Activated CD4-positive, alpha-beta T cell treated with anti-CD3 and anti-CD28 coated beads, Interleukin-2, amount 50 U/mL, for 24 hours (primary cell): ENCODE data around the gene OXLD1.

Experiments
- DNase-seq, 2 donors: peaks; one replicate each; pipeline ENCODE4 v3.0.0-alpha.2; 2020; ENCODE audit warnings: low read depth in 1 of 2, low spot score in 1 of 2

OXLD1 gene

DNA sequence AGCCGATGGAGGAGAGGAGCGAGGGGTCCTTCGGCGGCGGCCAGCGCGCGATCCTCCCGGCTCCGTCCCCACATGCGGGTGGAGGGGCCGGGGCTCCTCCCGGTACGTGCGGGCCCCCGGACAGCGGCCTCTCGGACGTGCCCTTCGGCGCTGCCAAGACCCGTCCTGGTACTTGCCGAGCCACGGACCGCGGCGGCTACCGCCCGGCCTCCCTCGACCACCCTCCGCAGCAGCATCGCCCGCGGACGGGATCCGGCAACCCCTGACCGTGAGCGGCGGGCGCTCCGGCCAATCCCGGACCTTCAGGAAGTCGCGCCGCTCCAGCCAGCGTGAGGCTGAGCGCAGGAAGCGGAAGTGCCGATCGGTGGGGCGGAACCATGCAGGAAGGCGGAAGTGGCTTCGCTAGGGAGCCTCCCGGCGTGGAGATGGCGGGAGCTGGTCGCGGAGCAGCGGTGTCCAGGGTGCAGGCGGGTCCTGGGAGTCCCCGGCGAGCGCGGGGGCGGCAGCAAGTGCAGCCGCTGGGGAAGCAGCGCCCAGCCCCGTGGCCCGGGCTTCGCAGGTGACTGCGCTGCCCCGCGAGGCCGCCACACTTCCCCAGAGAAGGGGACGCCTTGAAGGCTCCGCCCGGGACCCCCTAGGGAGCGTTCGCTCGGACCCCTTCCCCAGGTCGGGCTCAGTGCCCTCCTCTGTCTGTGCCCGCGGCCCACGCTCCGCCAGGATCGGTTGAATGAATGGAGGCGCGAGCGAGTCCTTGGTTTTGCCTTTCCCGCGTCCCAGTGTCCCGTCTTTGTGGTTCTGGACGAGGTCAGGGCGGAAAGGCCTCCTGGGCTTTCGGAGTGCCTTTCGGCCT, at the start of gene OXLD1, which contains the start of gene CCDC137:
Gene OXLD1 (minus strand): TSS at position 264 of the 850 bp plus-strand sequence. CDS start 28 bp downstream, at position 236.
Gene CCDC137 (plus strand): TSS at position 396 of the 850 bp plus-strand sequence. CDS start 30 bp downstream, at position 426.
- peak; percentile 84 to 92 for DNase-seq

DNA sequence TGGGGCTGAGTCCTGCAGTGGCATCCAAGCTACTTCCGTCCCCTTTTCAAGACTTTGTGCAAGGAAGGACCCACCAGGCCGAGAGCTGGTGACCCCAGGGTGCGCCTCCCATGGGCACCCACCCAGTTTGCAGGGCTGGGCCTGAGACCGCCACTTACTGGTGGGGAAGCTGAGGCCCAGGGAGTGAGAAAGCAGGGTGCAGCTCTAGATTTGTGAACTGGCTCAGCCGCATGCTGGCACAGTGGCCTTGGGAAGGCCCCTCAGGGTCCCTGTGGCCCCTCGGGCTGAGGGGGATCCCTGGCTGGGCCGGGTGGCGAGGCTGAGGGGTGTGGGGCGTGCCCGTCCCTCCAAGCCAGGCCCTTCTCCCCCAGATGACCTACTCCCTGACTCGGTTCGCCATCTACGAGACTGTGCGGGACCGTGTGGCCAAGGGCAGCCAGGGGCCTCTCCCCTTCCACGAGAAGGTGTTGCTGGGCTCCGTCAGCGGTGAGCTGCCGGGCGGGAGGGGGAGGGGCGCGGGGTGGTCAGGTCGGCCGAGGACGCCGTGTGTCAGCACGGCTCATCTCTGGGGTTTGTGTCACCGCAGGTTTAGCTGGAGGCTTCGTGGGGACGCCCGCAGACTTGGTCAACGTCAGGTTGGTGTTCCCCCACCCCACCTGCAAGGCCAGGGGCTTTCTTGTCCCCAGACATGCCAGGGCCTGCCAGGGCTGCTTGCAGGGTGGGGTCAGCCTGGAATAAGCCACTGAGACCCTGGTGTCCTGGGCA, 48.9 kb upstream of the OXLD1 start:
- DNase-seq, result no peak

DNA sequence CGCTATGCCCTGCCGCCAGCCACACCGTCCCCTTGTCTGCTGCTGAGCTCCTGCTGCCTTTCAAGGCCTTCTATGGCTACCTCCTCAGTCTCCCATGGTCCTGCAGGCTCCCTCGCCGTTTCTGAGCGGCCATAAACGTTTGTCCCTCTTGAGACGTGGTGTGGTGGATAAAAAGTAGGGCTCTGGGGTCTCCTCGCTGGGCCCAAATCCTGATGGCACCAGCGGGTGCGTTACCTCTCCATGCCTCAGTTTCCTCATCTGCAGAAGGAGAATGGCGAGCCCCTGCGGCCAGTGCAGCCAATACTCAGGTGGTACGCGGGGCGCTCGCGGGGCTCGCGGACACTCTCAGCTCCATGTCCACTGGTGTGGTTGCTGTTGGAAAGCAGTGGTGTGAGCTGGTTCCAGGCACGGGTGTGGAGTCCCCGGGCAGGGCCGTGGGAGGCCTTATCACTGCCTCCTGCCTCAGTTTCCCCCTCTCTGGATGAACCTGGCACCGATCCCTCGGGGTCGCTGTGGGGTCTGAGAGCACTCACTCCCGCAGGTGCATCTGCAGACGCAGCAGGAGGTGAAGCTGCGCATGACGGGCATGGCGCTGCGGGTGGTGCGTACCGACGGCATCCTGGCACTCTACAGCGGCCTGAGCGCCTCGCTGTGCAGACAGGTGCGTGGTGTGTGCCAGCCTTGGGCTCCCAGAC, 48.2 kb upstream of the OXLD1 start:
- no peak for DNase-seq

DNA sequence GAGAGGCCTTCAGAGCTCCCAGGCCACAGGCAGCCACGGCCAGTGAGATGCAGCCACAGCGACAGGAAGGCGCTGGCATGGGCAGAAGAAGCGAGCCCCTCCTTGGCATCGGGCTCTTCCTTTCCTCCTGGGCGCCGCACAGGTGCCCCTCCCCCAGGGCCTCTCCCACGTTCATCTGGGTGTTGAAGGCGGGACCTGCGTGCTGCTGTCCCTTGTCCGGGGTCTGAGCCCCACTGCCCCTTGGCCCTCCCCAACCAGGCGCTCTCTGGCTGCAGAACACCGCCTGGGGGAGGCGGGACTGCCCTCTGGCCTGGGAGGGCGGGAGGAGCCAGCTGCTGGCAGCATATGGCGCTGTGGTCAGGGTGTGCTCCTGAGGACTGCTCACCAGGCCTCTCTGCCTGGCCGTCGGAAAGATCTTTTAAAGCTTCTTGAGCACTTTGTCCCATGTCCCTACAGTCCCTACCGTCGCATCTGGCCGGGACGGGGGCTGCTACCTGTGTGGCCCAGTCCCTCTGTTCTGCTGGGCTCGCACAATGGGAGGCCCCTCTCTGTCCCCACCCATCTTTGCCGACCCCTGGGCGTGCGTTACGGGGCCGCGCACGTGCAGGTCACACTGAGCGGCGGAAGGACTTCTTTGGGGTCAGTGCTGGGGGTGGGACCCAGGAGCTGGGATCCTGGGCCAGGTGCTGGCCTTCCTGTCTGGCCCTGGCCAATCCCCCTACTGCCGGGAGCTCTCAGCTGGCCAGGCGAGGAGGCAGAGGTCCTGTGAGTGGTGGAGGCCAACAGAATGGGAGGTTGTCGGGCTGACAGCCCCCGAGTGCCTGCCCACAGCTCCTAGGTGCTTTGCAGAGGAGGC, 47.4 kb upstream of the OXLD1 start:
- DNase-seq, result no peak

DNA sequence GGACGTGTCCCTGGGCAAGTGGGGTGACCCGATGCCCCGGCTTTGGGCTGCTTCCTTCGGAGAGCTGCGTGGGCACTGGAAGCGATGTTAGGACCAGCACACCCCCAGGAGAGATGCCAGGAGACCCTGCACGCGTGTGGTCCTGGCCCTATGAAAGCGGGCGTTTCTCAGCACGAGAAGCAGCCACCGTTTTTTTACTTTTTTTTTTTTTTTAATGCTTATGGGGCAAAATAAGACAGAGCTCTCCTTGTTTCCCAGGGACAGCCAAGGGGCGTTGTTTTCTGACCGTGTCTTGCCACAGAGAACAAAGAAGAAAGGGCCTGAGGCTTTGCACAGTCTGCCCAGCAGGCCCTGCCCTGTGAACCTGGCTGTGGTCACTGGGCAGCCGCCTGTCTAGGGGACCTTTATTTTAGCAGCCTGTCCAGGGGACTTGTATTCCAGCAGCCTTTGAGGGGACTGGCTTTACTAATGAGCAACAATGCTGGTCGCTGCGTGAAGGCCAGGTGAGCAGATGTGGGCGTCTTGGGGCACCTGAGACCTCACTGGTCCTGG, 46.7 kb upstream of the OXLD1 start:
- DNase-seq, result no peak

DNA sequence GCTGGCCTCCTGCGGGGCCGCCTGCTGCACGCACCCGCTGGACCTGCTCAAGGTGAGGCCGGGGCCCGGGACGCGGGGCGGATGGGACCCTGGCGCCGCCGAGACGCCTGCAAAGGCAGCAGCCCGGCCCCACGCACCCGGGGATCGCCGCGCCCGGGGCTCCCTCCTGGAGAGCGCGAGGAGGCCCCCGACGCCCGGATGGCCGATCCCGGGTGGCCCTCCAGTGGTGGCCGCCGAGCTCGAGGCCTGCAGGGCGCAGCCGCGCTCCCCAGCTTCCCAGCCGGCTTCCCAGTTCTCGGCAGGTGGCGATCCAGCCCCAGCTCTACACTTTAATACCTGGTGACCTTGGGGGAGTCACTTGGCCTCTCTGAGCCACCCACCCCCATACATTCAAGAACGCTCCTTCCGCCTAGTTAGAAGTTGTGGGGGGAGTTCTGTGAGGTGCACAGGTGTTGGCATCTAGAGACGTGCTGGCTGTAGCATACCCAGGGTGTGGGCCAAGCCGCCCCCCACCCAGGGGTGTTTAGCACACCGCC, 46.1 kb upstream of the OXLD1 start:
- no peak for DNase-seq

DNA sequence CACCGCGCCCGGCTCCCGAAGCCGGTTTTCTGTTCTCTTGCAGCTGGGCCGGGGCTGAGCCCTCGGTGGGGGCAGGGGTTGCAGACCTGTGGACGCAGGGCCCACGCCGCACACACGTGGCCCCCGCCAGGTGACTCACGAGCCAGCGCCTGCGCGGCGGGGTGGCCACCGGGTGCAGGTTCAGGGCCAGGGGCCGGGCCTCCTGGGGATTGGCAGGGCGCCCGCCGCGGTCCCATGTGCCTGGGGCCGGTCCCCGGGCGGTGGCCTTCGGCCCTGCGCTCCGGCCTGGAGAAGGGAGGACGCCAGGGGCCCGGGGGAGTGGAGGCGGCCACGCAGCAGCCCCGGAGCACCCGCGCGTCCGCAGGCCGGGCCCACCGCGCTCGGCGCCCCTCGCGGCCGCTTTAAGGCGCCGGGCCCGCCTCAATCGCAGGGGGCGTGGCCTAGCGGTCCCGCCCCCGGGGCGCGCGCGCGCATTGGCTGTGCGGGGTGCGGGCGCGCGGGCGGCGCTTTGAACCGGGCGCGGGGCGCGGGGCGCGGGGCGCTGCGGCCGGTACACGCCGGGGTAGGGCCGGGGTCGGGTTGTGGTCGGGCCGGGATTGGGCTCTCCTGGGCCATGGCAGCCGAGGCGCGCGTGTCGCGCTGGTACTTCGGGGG, 45.5 kb upstream of the OXLD1 start, which contains the start of gene SLC25A10:
Gene SLC25A10 (plus strand): TSS at position 471 of the 654 bp plus-strand sequence. CDS start 143 bp downstream, at position 614.
- DNase-seq, result peak; percentile 73 to 77

DNA sequence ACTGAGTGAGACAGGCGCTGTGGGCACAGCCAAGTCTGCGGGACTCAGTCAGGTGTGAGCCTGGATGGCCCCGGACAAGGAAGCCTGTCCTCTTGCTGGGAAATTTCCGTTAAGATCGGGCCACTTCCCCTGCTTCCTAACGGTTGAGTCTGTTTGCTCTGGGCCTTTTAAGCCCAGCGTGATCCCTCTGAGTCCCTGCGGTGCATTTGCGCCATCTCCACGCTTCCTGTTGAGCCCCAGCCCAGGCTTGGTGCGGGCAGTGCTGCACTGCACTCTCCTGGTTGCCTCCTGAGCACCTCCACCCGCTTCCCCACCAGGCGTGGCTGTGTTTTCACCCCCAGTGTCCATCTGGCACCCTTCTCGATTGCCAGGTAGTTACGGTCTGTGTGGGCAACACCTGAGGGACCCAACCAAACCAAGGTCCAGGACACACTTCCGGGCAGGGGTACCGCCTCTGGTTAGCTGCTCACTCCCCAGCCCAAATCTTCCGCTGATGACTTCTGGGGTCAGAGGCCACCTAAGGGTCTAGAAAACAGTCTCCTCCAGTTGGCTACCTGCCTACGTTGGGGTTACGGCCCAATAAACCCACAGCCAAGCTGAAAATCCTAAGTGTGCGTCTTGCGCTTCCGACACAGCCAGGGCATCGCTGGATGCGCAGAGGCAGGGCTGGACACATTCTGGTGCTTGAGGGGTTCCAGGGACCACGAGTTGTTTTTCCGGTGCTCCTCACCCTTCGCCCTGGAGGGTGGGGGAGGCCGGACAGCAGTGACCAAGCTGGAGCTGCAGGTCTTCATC, 44.3 kb upstream of the OXLD1 start:
- no peak for DNase-seq

DNA sequence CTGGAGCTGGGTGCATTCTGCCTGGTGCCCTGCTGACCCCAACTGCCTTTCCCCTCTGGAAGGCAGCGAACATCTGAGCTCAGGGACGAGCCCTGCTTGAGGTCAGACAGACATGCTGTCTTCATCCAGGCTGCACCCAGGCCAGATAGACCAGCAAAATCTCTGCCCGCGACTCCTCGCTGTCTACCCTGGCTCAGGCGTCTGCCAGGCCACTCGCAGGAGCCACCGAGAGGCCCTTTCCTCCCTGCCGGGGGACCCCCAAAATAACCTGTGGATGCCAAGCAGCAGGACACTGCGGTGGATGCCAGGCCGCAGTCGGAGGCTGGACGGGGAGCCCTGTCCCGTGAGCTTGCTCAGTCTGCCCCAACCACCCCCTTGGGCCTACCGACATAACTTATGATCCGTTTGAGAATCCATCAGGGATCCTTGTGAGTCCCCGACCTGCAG, 42.4 kb upstream of the OXLD1 start:
- no peak for DNase-seq

DNA sequence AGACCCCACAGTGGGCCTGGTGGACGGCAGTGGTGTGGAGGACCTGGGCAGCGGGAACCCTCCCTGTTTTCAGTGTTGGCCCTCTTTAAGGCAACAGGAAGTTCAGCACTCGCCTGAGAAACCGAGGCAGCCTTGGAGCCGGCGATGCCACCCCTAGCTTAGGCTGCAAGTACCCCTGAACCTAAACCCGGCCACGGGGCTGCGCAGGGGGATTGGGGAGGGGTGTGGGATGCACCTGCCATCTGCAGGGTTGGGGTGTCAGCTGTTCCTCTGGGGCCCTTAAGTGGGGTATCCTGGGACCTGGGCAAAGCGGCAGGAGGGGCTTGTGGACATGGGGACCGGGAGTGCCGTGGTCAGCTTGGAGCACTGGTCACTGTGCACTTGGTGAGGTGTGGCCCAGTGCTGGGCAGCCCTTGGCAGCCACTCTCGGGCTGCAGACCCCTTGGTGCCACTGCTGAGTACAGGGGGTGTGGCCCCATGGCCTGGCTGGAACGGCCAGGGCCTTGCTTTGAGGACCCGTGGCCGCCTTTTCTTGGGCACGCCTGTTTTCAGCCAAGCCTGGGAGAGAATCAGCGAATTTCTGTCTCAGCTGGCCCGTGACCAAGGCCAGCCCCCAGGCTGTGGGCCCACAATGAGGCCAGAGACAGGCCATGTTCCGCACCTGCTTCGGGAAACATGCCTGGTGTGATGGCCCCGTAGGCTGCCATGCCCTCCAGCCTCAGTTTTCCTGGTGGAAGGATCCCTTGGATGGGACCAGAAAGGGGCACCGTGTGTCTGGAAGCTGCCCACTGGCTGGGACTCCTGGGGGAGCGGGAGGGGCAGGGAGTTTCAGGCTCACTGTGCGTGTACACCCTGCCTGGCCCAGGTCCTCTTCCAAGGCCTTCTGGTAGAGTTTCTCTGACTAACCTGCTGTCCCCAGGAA, 41.6 kb upstream of the OXLD1 start:
- no peak for DNase-seq

DNA sequence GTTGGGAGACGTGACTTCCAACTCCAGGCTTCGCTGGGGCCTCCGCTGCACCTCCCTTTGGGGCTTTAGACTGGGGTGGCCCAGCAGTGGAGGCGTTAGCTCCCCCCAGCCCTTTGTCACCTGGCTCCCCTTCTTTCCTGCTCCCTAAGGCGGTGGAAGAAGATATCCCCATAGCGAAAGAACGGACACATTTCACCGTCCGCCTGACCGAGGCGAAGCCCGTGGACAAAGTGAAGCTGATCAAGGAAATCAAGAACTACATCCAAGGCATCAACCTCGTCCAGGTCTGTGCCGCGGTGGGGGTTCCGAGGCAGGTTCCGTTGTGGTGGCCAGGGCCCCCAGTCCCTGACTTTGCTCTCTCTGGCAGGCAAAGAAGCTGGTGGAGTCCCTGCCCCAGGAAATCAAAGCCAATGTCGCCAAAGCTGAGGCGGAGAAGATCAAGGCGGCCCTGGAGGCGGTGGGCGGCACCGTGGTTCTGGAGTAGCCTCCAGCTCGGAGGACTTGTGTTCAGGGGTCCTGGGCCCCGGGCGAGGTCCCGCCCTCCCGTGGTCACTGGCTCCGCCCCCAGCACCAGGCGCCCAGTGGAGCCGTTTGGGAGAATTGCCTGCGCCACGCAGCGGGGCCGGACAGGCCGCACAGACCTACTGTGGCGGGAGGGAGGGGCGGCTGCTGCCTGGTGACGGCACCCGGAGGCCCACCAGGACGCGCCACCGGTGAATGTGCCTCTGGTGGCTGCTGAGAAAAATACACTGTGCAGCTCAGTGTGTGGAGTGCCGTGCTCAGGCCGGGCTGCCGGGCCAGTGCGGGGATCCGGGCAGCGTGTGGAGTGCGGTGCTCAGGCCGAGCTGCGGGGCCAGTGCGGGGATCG, 40.6 kb upstream of the OXLD1 start:
- DNase-seq, result no peak

DNA sequence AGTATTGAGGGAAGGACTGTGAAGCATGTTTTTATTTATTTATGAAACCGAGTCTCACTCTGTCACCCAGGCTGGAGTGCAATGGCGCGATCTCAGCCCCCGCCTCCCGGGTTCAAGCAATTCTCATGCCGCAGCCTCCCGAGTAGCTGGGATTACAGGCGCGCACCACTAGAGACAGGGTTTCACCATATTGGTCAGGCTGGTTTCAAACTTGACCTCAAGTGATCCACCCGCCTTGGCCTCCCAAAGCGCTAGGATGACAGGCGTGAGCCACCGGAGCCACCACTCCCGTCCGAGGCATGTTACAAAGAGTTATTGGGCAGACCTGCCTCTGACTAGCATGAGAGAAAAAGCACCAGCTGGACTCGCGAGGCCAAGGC, 39.8 kb upstream of the OXLD1 start:
- no peak for DNase-seq

DNA sequence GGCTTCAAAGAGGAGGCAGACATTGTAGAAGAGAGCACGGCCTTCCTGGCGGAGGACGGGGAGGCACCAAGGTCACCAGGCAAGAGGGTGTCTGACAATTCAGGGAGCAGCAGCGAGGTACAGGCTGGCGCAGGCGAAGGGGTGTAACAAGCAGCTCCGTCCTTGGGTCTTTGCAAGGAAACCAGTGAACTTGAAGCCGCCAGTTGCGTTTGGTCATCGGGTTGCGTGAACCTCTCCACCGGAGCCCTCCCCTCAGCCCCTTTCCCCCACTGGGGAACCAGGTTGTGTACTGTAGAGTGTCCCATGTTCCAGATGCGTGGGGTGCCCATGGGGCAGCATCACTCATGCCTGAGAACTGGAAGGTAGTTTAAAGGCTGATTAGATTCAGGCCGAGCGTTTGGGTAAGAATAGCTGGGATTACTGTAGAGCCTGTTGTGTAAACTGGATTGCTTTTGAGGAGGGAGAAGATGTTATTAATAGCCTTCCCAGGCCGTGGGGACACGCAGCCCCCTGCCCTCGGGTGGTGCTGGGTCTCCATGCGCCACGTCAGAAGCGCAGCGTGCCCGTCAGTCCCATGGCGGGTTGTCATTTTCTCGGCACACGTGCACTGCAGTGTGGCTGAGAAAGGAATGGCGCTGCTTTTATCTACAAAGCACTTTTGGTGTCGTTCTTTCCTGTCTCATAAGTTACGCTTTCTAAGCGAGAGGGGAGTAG, 39.3 kb upstream of the OXLD1 start:
- no peak for DNase-seq

DNA sequence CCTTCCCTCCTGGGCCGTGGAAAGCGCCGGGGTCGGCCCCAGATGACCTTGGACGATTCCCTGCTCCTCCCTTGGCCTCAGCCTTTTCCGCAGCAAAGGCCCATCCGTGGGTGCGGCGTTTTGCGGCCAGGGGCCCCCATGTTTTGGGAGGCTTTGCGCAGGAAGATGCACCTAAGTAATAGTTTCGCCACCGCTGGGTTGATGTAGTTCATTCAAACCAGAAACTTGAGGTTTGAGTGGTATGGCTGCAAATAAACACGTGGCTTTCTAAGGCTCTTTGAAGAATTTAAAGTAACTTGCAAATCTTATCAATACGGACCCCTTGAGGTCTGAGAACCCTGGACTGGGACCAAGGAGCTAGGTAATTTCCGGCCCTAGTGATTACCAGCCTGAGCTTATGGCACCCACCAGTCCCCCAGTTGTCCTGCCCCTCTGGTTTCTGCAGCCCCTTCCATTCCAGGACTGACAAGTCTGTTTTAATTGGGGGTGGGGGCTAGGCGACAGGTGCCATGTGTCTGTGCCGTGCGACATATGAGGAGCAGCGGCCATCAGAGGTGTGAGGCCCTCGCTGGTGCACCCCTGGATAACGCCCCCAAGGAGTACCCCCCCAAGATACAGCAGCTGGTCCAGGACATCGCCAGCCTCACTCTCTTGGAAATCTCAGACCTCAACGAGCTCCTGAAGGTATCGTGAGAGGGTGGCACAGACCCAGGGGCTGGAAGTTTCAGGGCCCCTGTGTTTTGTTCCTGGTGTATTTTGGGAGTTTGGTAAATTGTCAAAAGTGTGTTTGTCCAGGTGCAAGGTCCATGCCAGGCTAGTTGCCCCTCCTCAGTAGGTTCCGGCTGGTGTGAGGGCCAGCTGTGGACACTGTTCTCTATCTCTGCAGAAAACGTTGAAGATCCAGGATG, 37.6 kb upstream of the OXLD1 start:
- no peak for DNase-seq
